ENCODE results near the gene TEX2.
"Not testable (repeated sequence)": the region's sequence is repeated elsewhere in the genome, so short reads cannot be mapped to it uniquely, and the experiment has no call there.

TEX2 gene

DNA sequence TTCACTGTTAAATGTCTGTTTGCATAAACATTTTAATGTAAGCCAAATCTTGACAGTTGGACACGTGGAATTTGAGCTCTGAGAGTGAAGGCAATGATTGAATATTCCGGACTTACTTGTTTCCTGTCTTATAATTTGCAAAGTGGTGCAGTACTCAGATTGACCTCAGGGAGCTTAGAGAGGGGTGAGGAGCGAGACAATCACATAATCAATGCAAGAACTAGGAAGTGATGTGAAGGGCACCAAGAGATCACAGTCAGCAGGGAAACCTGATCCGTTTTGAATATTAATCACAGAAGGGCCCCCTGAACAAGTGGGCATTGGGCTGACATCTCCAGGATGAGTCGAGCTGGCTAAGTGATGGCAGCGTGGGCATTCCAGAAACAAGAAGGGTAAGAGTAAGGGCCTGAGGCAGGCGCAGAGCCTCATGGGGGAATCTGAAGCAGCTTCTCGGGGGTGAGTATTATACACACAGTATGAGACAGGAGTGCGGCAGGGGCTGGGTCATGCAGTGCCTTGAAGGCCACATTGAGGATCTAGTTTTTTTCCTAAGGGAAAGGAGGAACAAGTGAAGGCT lies 26.1 kb downstream of the TEX2 start:
- TF ChIP-seq ZNF274 (IDR thresholded peaks at IDR 0.05; ENCODE audit: low read depth, low read length): no peak
- no peak overlapping the region for H3K4me3 ChIP-seq (ENCODE audit: low read length)

GRCh38 chr17:64234961-64235360 lies 28.1 kb downstream of the TEX2 start:
- no peak overlapping the region for H3K4me3 ChIP-seq (ENCODE audit: low read length)
- no peak for TF ChIP-seq ZNF274 (IDR thresholded peaks at IDR 0.05; ENCODE audit: low read depth, low read length)

DNA sequence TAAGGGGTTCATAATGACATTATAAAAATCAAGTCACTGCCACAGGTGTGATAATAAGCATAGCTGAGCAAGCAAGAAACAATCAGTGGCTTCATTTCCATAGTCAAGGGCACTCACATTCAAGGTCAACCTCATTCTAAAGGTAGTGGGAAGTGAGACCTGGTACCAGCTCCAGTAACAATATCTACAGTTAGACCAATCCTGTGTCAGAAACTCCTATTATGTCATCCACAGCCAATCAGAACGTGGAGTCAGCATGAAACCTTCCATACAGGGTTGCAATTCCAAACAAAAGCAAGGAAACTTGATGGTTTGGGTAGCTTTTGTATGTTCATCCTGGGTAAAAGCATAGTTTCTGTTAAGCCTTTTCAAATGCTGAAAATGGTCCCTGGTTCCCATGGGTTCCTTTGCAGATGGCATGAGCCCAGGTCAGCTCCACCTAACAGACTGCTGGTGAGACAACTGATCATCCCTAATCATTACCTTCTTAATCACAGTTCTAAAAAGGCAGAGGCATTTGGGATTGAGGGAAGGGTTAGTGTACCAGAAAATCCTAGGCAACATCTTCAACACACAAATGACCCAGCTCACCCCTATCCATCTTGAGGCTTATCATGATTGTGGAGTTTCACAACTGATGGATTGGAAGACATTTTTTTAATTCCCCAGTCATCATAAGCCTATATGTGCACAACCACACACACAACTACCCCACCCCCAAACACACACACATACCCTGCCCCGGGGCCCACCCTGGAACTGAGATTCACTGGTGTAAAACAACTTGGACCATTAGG lies 30.4 kb downstream of the TEX2 start:
- H3K4me3 ChIP-seq (ENCODE audit: low read length): no peak overlapping the region
- no peak for TF ChIP-seq ZNF274 (IDR thresholded peaks at IDR 0.05; ENCODE audit: low read depth, low read length)

- H3K4me3 ChIP-seq (ENCODE audit: low read length): no peak overlapping the region
- TF ChIP-seq ZNF274 (IDR thresholded peaks at IDR 0.05; ENCODE audit: low read depth, low read length): no peak
Measured at GRCh38 chr17:64231567-64232141, 31.4 kb downstream of the TEX2 start.

- no peak overlapping the region for H3K4me3 ChIP-seq (ENCODE audit: low read length)
Measured at GRCh38 chr17:64230791-64231408, 32.2 kb downstream of the TEX2 start.

DNA sequence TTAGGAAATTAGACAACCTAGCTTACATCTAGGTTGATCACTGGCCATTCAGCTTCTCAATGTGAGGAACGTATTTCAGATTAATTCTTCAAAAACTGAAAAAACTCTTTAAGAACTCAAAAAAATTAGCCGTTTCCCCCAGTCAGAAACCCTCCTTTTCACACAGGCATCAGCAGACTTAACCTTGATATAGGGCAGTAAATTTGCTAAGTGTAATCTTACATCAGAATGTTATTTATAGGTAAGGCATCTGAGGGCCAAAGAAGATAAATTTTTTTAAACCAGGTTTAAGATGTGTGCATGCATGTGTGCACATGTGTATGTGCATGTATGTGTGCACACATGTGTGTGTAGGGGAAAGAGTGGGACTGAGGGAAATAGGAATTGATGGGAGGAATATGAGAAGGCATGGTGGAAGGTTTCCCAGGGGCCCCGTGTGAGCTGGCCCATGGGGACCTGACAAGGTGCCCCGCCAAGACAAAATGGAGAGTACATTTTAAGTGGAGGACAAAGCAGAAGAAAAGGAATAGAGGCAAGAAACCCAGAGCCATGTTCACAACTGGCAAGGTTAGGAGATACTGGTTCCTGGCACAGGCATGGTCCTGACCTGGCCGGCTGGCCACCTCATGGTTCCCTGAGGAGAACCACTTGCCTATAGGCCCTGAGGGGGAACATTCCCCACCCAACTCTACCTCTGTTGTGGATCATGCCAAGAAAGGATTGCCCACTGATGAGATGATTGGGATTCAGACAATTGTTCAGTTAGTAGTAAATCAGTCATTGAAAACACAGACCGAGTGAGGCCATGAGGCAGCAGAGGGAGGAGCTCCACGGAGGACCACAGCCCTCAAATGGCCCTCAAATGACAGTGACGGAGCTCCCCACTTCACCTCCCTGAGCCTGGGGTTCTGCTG lies 33.0 kb downstream of the TEX2 start:
- no peak overlapping the region for H3K4me3 ChIP-seq (ENCODE audit: low read length)
- TF ChIP-seq ZNF274 (IDR thresholded peaks at IDR 0.05; ENCODE audit: low read depth, low read length): no peak

More at GRCh38 chr17:64230791-64231408, 32.2 kb downstream of the TEX2 start:
- TF ChIP-seq ZNF274 (IDR thresholded peaks at IDR 0.05; ENCODE audit: low read depth, low read length): no peak

- no peak for TF ChIP-seq ZNF274 (IDR thresholded peaks at IDR 0.05; ENCODE audit: low read depth, low read length)
- H3K4me3 ChIP-seq (ENCODE audit: low read length): no peak overlapping the region
Measured at GRCh38 chr17:64226132-64226531, 36.9 kb downstream of the TEX2 start.

GRCh38 chr17:64225410-64225809 lies 37.6 kb downstream of the TEX2 start:
- no peak for TF ChIP-seq ZNF274 (IDR thresholded peaks at IDR 0.05; ENCODE audit: low read depth, low read length)
- no peak overlapping the region for H3K4me3 ChIP-seq (ENCODE audit: low read length)

DNA sequence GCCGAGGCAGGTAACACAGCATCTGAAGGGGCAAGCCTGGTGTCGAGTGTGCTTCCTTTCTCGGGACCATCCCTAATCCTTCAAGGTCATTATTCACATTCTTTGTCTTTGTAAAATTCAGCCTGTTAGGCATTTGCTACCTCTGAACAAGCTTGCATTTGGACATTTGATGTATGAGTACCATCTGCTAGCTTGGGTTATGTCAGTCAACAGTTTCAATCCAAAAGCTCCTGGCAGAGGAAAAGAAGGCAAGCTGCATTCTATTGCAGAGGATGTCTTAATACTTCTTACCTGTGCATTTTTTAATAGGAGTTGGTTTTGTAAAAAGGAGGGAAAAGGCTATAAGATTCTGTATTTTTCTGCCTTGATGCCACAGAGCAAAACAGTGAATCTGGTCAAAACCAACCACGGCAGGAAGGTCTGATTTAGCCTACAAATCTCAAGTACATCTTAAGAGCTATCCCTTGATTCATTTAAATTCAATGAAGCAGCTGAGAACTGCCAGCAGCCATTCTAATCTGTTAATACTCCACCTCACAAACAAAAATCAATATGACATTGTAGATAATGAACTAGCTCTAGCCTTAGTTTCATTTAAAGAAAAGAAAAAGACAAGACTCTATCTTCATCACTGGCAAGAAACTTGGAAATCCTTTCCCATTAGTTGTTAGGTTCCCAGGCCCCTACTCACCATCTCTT lies 39.0 kb downstream of the TEX2 start:
- no peak for TF ChIP-seq ZNF274 (IDR thresholded peaks at IDR 0.05; ENCODE audit: low read depth, low read length)
- no peak overlapping the region for H3K4me3 ChIP-seq (ENCODE audit: low read length)

DNA sequence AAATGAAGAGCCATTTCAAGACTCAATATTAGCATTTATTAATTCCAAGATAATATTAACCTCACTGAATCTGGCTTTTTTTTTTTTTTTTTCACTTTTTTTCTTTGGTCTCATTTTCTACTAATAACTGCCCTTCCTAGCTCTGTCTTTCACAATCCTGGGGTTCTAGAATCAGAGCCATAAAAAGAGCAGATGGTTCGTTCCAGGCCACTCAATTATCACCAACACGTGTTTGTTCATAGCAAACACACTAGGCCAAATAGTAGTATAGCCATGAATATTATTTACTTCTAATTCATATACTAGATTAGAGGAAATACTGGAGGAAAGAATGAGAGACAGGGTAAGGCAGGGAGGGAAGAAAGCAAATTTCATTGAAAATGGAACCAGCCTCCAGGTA lies 39.8 kb downstream of the TEX2 start:
- no peak for TF ChIP-seq ZNF274 (IDR thresholded peaks at IDR 0.05; ENCODE audit: low read depth, low read length)

GRCh38 chr17:64221679-64222078 lies 41.4 kb downstream of the TEX2 start:
- no peak overlapping the region for H3K4me3 ChIP-seq (ENCODE audit: low read length)
- no peak for TF ChIP-seq ZNF274 (IDR thresholded peaks at IDR 0.05; ENCODE audit: low read depth, low read length)

More for the DNA sequence above, 39.8 kb downstream of the TEX2 start:
- H3K4me3 ChIP-seq (ENCODE audit: low read length): no peak overlapping the region

GRCh38 chr17:64220604-64221003 lies 42.5 kb downstream of the TEX2 start:
- not testable (repeated sequence) for H3K4me3 ChIP-seq (ENCODE audit: low read length)

DNA sequence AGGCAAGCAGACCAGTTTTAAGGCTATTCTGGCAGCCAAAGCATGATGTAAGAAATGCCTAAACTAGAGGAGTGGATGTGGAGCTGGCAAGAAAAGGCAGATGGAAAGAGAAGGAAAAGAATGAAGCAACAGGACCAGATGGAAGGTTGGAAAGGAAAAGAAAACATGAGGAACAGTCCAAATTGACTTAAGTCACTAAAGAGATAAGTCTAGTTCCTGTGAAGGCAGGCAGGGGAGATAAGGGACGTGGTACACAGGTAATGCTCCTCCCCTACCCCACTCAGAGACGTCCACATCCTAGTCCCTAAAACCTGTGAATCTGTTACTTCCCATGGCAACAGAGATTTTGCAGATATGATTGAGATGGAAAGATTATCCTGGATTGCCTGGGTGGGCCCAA lies 43.5 kb downstream of the TEX2 start:
- H3K4me3 ChIP-seq (ENCODE audit: low read length): no peak overlapping the region
- TF ChIP-seq ZNF274 (IDR thresholded peaks at IDR 0.05; ENCODE audit: low read depth, low read length): no peak
